Measurements from ENCODE around the gene POFUT1. TPM values are rescaled to one million over a fixed set of nuclear protein-coding genes. Genes with fewer than 3 reads are reported as not detected.

Gene POFUT1
- total and polyA plus RNA-seq, 2 of the 8 experiments (the other 6 are each of a cell fraction or from before 2014, with no cell fraction given), result 19.4 to 24.4 TPM

DNA sequence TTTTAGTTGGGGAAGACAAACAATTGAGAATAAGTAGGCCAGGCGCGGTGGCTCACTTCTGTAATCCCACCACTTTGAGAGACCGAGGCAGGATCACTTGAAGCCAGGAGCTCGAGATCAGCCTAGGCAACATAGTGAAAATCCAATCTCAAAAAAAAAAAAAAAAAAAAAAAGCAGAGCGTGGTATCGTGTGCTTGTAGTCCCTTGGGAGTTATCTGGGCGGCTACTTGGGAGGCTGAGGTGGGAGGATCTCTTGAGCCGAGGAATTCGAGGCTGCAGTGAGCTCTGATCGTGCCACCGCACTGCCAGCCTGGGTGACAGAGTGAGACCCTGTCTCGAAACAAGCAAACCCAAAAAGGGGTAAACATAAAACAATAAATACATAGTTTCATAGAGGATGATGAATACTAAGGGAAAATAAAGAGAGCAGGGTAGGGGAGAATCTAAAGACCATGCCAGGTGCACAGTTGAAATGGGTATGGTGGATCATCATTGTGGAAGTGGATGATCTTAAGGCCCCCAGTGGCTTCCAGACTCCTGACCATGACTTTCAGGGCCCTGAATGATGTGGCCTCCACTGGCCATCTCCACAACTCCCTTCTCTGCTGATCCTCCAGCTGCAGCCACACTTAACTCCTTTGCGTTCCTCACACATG, 947 bp downstream of the POFUT1 start:
- CTCF ChIA-PET (ENCODE audit: partially characterized antibody), result interaction anchor here (1.2 kb wide), 1 partner anchor 14 kb away, joined by 3 read pairs; no protein-coding TSS in a partner anchor
- TF ChIP-seq RAD21 (IDR thresholded peaks at IDR 0.05 in 1 of 2, conservative IDR thresholded peaks at IDR 0.05 in 1 of 2; ENCODE audit: low read depth in 2 of 2, low read length in 2 of 2) (no peak), RNF2 (IDR thresholded peaks at IDR 0.05; ENCODE audit: borderline replicate concordance, low read depth, low read length, missing control alignments, poor library complexity, severe bottlenecking) (no peak), SUZ12 (IDR thresholded peaks at IDR 0.05; ENCODE audit: low read length) (no peak), HDAC2 (IDR thresholded peaks at IDR 0.05; ENCODE audit: borderline replicate concordance in 1 of 2, low read depth in 2 of 2, low read length in 2 of 2) (no peak), BCL11A (IDR thresholded peaks at IDR 0.05; ENCODE audit: low read depth in 2 of 2, low read length in 2 of 2) (no peak), BACH1 (IDR thresholded peaks at IDR 0.05; ENCODE audit: low read length) (no peak), TAF7 (optimal IDR thresholded peaks at IDR 0.05; ENCODE audit: borderline replicate concordance, low read depth, low read length) (no peak), RFX5 (IDR thresholded peaks at IDR 0.05; ENCODE audit: borderline replicate concordance, low read depth, low read length) (no peak), KDM1A (IDR thresholded peaks at IDR 0.05; ENCODE audit: borderline replicate concordance, low read length) (no peak), SP2 (IDR thresholded peaks at IDR 0.05; ENCODE audit: low read length) (no peak), EZH2 (IDR thresholded peaks at IDR 0.05; ENCODE audit: low read depth, low read length, severe bottlenecking) (no peak)

More for the DNA sequence above, 947 bp downstream of the POFUT1 start:
- peaks cover 2 to 19% (median 12%) of the 10 kb centered on the region in 4 experiments; a peak in 5 of 8 replicates for H3K36me3 ChIP-seq (ENCODE audit: control insufficient read depth in 2 of 4, insufficient read depth in 4 of 4, low read length in 3 of 4)
- H3K4me1 ChIP-seq (replicated peaks in 1 of 4; ENCODE audit: control insufficient read depth in 3 of 4, insufficient read depth in 4 of 4, low read length in 3 of 4), result peaks cover 0 to 19% (median 16%) of the 10 kb centered on the region in 4 experiments; a peak in 5 of 7 replicates
- 91% methylated on average over 11 of the region's 13 CpGs; no CpG with 5 or more reads in 1 of the 2 experiments for WGBS, 2 experiments (ENCODE audit: extremely low coverage in 1 of 2, insufficient coverage in 1 of 2, insufficient read length in 1 of 2, insufficient replicate concordance in 2 of 2, low coverage in 1 of 2, low lambda C conversion rate in 2 of 2, missing lambda C conversion rate in 1 of 2)
- peaks cover 18 to 57% of the 10 kb centered on the region in 2 experiments for H3K79me2 ChIP-seq (ENCODE audit: control insufficient read depth in 1 of 2, insufficient read depth in 2 of 2, low read length in 2 of 2)
- H3K14ac ChIP-seq (ENCODE audit: insufficient read length), result no peak overlapping the region
- DNase-seq (ENCODE audit: low read depth in 1 of 2, low spot score in 2 of 2), result no peak
- H3K4me3 ChIP-seq (ENCODE audit: extremely low read depth in 1 of 4, insufficient read depth in 2 of 4, low read depth in 3 of 4, low read length in 4 of 4), result peak overlapping the region; percentile 53 to 99 (median 95); a peak in 7 of 8 replicates
- H2BK20ac ChIP-seq (ENCODE audit: low read length), result no peak overlapping the region
- no peak overlapping the region for H3K27ac ChIP-seq (ENCODE audit: low read depth, low read length)
- H3K23me2 ChIP-seq (ENCODE audit: low read depth, low read length), result peaks cover 11% of the 10 kb centered on the region; the same call in 1 of the 2 replicates
- no peaks in the 10 kb centered on the region for H3K9me3 ChIP-seq (ENCODE audit: insufficient read depth in 2 of 2, low read depth in 1 of 2, low read length in 1 of 2)
- no peak overlapping the region for H4K8ac ChIP-seq (ENCODE audit: extremely low read depth, insufficient read depth, low read length)
- no peak overlapping the region for H2AFZ ChIP-seq (ENCODE audit: low read length)
- H2BK120ac ChIP-seq (replicated peaks; ENCODE audit: low read depth, low read length), result no peak overlapping the region
- H3K79me1 ChIP-seq (ENCODE audit: low read depth, low read length), result peaks cover 13% of the 10 kb centered on the region
- no peak overlapping the region for H4K5ac ChIP-seq (ENCODE audit: insufficient read length, low read depth, low read length)
- H3K4me2 ChIP-seq (ENCODE audit: insufficient read depth in 1 of 2, low read depth in 2 of 2, low read length in 2 of 2), result peak overlapping the region; percentile 57 to 99
- no peak overlapping the region for H3K18ac ChIP-seq (ENCODE audit: extremely low read depth, low read length)
- H3K4ac ChIP-seq (replicated peaks; ENCODE audit: insufficient read length, low read depth, low read length), result no peak overlapping the region
- H2BK12ac ChIP-seq (ENCODE audit: low read depth, low read length), result no peak overlapping the region
- FAIRE-seq, result no peak
- POLR2A ChIA-PET (ENCODE audit: partially characterized antibody), result interaction anchor here (0.6 to 1.9 kb wide), 3 partner anchors 9 to 258 kb away, joined by 4 to 6 read pairs (median 5); no protein-coding TSS in a partner anchor
- no peak overlapping the region for H2BK15ac ChIP-seq (ENCODE audit: low read length)
- no peaks in the 10 kb centered on the region; a peak in 2 of 7 replicates for H3K27me3 ChIP-seq (replicated peaks in 1 of 4; ENCODE audit: control insufficient read depth in 3 of 4, extremely low read depth in 1 of 4, insufficient read depth in 3 of 4, low read length in 3 of 4)
- H2BK5ac ChIP-seq (ENCODE audit: low read depth, low read length), result no peak overlapping the region
- peak overlapping the region; percentile 0 to 94 (median 64); a peak in 6 of 7 replicates for H3K9ac ChIP-seq (replicated peaks in 1 of 4; ENCODE audit: extremely low read depth in 1 of 4, low read depth in 3 of 4, low read length in 3 of 4)
- H3K23ac ChIP-seq (ENCODE audit: insufficient read length), result no peak overlapping the region
- no peak overlapping the region for H4K91ac ChIP-seq (replicated peaks; ENCODE audit: insufficient read length, low read length)
- H4K20me1 ChIP-seq (replicated peaks in 1 of 2; ENCODE audit: control insufficient read depth in 1 of 2, insufficient read depth in 2 of 2, low read length in 2 of 2), result peaks cover 0 to 9% of the 10 kb centered on the region in 2 experiments
- no peak overlapping the region for H2AK5ac ChIP-seq (ENCODE audit: low read depth, low read length)
- no peak overlapping the region for H3K56ac ChIP-seq (replicated peaks; ENCODE audit: insufficient read length, low read depth, low read length)
